Measurements from ENCODE around the gene MYH7. TPM values are rescaled to one million over a fixed set of nuclear protein-coding genes. Genes with fewer than 3 reads are reported as not detected.

MYH7 gene
- total and polyA plus RNA-seq, 2 of the 4 experiments (the other 2 are of a cell fraction): not detected

GRCh38 chr14:23381871-23382270, 53.6 kb downstream of the MYH7 start:
- no peaks in the 10 kb centered on the region for H3K9me3 ChIP-seq (ENCODE audit: control insufficient read depth, insufficient read depth, low read length)
- H3K4me1 ChIP-seq (ENCODE audit: control insufficient read depth, insufficient read depth, low read length): no peaks in the 10 kb centered on the region
- no peak overlapping the region for H3K4me2 ChIP-seq (ENCODE audit: low read depth, low read length)
- H2BK120ac ChIP-seq (ENCODE audit: low read depth, low read length): no peak overlapping the region
- no peak overlapping the region for H3K9ac ChIP-seq (ENCODE audit: low read depth, low read length)
- H2BK15ac ChIP-seq (ENCODE audit: low read depth, low read length): no peak overlapping the region
- in situ Hi-C loops (cut with MboI; ENCODE audit: low sequenced_read_pairs) (no loop called here), intact Hi-C loops (cut with micrococcal nuclease) (loop anchor here (2.0 kb wide), 1 partner anchor 117 kb away; no protein-coding TSS in a partner anchor), dilution Hi-C loops (cut with HindIII; ENCODE audit: low sequenced_read_pairs, unreplicated experiment) (no loop called here)
- no peaks in the 10 kb centered on the region for H3K79me1 ChIP-seq (ENCODE audit: low read depth in 1 of 2, low read length in 2 of 2)
- WGBS, 2 experiments (ENCODE audit: extremely low coverage in 2 of 2, insufficient read length in 1 of 2): 79% methylated on average over 2 of the region's 3 CpGs; no CpG with 5 or more reads in 1 of the 2 experiments
- no peaks in the 10 kb centered on the region for H3K9me1 ChIP-seq (ENCODE audit: insufficient read depth, low read length)
- no peak overlapping the region for H3K23ac ChIP-seq (ENCODE audit: low read depth, low read length)
- CTCF ChIA-PET: no interaction called here
- H4K20me1 ChIP-seq (ENCODE audit: insufficient read depth, low read length): no peaks in the 10 kb centered on the region
- POLR2A ChIA-PET (ENCODE audit: unreplicated experiment): no interaction called here
- no peak overlapping the region for H4K91ac ChIP-seq (ENCODE audit: insufficient read depth, low read depth, low read length)
- BruUV-seq (replicated peaks): no TSS peak
- H2BK5ac ChIP-seq (ENCODE audit: low read depth, low read length, poor library complexity, severe bottlenecking): no peak overlapping the region
- H3K4me3 ChIP-seq (ENCODE audit: insufficient read depth, low read depth, low read length): no peak overlapping the region
- peaks cover 46% of the 10 kb centered on the region for H3K27me3 ChIP-seq (ENCODE audit: control insufficient read depth, insufficient read depth, low read length)
- no peak overlapping the region for H4K8ac ChIP-seq (ENCODE audit: low read depth in 2 of 2, low read length in 2 of 2)
- no peak overlapping the region for H3K27ac ChIP-seq (ENCODE audit: insufficient read depth, low read length)
- H4K5ac ChIP-seq (ENCODE audit: low read depth, low read length): no peak overlapping the region
- no peak for DNase-seq
- H2BK20ac ChIP-seq (ENCODE audit: low read depth, low read length): no peak overlapping the region
- H2AFZ ChIP-seq (replicated peaks; ENCODE audit: low read length, poor library complexity): no peak overlapping the region
- no peaks in the 10 kb centered on the region for H3K36me3 ChIP-seq (ENCODE audit: control insufficient read depth, insufficient read depth, low read length)
- no peak overlapping the region for H3K56ac ChIP-seq (ENCODE audit: extremely low read depth, insufficient read depth, low read length)
- H2AK9ac ChIP-seq (replicated peaks; ENCODE audit: low read depth, low read length, poor library complexity): no peak overlapping the region
- H3K14ac ChIP-seq (replicated peaks; ENCODE audit: low read depth, low read length): no peak overlapping the region
- ATAC-seq (ENCODE audit: low read depth): no peak
- no peak overlapping the region for H2AK5ac ChIP-seq (ENCODE audit: low read depth, low read length)
- H3K4ac ChIP-seq (ENCODE audit: low read depth, low read length): no peak overlapping the region
- TF ChIP-seq BHLHE40 (IDR thresholded peaks at IDR 0.05; ENCODE audit: low read depth, low read length) (no peak), CHD1 (IDR thresholded peaks at IDR 0.05; ENCODE audit: low read depth, low read length) (no peak), RCOR1 (IDR thresholded peaks at IDR 0.05; ENCODE audit: insufficient replicate concordance, low read length) (no peak), FOS (IDR thresholded peaks at IDR 0.05; ENCODE audit: low read depth, low read length) (no peak)
- no peak overlapping the region for H3K18ac ChIP-seq (ENCODE audit: low read depth, low read length)
